NCI-H510A (cell line): ENCODE data around the gene HNRNPLL.

Experiments used
- DNase-seq: peaks from one replicate; lab custom pipeline; 2025; lab: John Stamatoyannopoulos, UW

Gene HNRNPLL

DNA sequence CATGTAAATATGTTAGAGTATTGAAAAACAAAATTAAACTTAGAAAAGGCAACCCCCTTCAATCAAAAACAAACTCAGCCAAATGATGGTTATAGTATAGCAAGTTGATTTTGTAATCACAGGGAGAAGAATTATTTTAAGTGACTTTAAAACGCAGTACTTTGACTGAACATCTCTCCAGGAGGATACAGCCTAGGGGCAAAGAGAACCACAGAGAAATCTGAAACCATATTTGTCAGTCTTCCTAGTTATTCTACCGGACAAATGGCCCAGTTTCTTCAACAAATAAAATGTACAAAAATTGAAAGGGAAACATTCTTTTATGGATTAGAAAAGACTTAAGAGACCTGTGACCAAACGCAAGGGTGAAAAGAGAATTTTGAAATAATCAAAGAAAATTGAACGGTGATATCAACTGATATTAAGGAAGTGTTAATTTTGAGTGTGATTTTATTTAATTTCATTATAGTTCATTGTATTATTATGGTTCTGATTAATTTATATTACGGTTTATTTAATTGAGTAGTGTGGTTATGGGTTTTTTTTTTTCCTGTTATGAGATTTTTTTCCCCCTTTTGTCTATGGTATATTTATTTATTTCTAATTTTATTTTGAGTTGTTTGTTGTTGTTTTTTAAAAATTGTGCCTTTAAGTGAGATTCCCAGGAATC, 75.3 kb downstream of the HNRNPLL start:
- DNase-seq, result no peak

DNA sequence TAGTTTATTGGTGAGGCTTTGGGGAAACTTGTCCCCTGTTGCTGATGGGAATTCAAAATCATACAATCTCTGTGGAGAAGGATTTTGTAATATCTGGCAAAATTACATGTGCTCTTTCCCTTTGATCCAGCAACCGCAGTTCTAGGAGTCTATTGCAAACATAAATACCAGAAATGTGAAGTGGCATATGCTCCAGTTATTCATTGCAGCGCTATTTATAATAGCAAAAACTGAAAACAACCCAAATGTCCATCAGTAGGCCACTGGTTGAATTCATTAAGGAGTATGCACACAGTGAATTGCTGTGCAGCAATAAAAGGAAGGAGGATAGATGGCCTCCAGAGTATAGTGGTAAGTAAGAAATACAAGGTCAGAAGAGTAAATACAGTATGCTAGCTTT, 76.5 kb downstream of the HNRNPLL start:
- DNase-seq, result no peak

GRCh38 chr2:38524580-38524979, 78.1 kb downstream of the HNRNPLL start:
- no peak for DNase-seq

DNA sequence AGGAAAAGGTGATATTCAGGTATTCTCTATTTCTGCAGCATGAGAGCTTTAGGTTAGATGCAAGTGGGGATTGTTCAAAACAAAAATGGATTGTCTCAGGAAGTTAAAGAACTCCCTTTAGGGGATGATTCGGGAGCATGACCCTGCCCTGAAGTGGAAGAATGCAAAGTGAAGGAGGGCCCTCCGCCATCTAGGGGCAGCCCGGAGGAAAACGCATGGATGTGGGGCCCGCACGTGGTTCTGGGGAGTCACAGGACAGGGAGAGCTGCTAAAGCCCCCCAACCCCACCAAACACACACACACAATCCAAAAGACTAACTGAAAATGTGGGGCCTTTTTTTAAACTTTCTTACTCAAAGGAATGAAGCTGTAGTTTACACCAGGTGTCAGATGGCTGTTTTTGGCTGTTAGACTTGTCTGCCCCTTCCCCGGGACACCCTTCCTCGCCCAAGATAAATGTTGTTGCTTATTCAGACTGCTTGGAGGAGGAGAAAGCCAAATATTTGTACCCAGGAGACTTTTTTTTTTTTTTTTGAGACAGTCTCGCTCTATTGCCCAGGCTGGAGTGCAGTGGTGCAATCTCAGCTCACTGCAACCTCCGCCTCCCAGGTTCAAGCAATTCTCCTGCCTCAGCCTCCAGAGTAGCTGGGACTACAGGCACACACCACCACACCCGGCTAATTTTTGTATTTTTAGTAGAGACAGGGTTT, 78.8 kb downstream of the HNRNPLL start:
- no peak for DNase-seq

- DNase-seq, result no peak
Observed at GRCh38 chr2:38522754-38523349, 79.9 kb downstream of the HNRNPLL start.

DNA sequence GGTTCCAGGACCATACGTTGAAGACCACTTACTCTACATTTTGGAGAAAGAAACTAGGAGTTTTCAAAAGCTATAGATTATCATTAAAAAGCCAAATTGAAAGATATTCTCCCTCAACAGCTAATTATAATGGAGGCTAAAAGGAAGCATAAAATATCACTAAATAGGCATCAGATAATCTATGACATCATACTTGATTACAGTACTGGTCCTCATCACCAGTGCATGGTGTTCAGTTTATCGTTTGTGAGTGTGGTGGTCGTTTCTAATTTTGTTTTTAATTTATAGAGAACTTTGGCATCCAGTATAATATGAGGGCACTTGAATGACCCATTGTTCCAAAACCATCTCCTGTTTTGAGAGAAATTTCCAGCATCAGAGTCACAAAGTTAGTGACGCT, 80.9 kb downstream of the HNRNPLL start:
- no peak for DNase-seq

GRCh38 chr2:38517284-38517683, 85.4 kb downstream of the HNRNPLL start:
- no peak for DNase-seq

DNA sequence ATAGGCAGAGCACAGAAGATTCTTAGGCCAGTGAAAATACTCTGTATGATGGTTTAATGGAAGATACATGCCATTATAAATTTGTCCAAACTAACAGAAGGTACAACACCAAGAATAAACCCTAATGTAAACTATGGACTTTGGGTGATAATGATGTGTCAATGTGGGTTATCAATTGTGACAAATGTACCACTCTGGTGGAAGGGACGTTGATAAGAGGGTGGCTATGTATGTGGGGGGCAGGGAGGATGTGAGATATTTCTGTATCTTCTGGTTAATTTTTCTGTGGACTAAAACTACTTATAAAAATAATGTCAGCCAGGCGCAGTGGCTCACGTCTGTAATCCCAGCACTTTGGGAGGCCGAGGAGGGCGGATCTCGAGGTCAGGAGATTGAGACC, 86.2 kb downstream of the HNRNPLL start:
- no peak for DNase-seq

DNA sequence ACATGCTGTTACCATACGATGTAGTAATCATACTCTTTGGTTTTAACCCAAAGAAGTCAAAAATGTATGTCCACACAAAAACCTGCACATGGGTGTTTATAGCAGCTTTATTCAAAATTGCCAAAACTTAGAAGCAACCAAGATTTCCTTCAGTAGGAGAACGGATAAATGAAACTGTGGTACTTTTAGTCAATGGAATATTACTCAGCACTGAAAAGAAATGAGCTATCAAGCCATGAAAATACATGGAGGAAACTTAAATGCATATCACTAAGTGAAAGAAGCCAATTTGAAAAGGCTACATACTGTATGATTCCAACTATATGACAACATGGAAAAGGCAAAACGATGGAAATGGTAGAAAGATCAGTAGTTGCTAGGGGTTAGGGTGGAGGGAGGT, 86.6 kb downstream of the HNRNPLL start:
- DNase-seq, result no peak

- no peak for DNase-seq
Observed at GRCh38 chr2:38515155-38516074, 87.3 kb downstream of the HNRNPLL start.

DNA sequence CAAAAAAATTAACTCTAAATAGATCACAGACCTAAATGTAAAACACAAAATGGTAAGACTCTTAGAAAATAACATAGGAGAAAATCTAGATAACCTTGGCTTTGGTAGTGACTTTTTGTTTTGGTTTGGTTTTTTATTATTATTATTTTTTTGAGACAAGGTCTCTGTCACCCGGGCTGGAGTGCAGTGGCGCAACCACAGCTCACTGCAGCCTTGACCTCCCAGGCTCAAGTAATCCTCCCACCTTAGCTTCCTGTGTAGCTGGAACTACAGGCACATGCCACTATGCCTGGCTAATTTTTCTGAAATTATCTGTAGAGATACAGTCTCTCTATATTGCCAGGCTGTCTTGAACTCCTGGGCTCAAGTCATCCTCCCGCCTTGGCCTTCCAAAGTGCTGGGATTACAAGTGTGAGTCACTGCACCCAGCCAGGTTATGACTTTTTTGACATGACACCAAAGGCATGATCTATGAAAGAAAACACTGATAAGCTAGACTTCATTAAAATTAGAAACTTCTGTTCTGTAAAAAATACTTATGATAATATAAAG, 88.0 kb downstream of the HNRNPLL start:
- no peak for DNase-seq

DNA sequence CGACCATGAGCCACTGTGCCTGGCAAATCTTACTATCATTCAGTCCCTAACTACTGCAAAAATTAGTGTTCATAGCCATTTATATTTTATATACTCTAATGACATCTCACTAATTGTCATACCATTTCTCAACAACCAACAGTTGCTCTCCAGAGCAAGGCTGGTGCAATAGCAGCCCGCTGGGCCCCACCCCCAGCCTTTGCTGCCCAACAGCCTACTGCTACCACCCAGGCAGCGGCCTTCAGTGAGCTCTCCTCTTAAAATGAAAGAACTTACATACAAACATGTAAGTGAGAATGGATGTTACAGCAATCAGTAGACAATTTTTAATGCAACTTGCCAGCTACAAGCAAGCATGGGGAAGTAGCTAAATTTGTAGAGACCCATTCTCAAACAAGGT, 90.5 kb downstream of the HNRNPLL start:
- DNase-seq, result no peak
